NCI-H1417 (cell line): ENCODE measurements around the gene SYNPO.

ENCODE experiments used
- DNase-seq, 3 experiments: peaks; one replicate each; lab custom pipeline; 2025; lab: John Stamatoyannopoulos, UW

Gene SYNPO

DNA sequence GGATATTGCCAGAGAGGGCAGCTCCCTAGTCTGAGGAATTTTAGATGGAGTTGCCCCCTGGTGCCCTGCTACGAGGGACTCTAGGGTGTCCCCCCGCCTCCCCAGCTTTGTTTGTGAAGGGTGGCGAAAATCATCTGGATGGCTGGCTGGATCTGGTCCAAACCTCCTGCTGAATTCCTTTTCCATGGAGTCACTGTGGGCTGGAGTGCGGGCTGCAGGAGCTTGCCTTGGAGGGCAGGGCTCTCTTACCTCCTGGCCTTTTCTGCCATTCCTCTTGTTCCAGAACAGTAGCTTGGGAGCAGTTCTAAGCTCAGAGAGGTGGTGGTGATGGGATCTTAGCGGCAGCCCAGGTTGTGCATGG, 2.1 kb downstream of the SYNPO start:
- no peak for DNase-seq

GRCh38 chr5:150642991-150643710, 2.7 kb downstream of the SYNPO start:
- DNase-seq, result no peak

- DNase-seq, result no peak
These were observed 3.6 kb downstream of the SYNPO start for GRCh38 chr5:150644058-150644457.

DNA sequence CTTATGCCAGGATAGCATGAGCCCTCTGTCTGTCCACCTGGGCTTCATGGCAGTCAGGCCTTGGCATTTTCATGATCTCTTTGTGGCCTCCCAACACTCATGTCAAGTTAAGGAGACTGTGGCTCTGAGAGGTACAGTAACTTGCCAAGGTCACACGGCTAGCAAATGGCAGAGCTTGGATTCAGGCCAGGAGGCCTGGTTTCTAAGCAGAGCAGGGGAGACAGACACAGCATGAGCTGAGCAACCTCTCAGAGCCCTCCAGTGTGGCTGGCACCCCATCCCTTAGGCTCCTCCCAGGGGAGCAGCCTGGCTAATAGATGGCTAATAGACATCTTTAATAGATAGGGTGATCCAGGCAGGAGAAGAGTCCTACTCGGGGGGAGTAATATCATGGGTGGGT, 4.1 kb downstream of the SYNPO start:
- DNase-seq, result peak in 1 of 3 experiments; percentile 1

- peak in 1 of 3 experiments; percentile 36 for DNase-seq
These were observed 4.7 kb downstream of the SYNPO start for GRCh38 chr5:150645070-150645700.

DNA sequence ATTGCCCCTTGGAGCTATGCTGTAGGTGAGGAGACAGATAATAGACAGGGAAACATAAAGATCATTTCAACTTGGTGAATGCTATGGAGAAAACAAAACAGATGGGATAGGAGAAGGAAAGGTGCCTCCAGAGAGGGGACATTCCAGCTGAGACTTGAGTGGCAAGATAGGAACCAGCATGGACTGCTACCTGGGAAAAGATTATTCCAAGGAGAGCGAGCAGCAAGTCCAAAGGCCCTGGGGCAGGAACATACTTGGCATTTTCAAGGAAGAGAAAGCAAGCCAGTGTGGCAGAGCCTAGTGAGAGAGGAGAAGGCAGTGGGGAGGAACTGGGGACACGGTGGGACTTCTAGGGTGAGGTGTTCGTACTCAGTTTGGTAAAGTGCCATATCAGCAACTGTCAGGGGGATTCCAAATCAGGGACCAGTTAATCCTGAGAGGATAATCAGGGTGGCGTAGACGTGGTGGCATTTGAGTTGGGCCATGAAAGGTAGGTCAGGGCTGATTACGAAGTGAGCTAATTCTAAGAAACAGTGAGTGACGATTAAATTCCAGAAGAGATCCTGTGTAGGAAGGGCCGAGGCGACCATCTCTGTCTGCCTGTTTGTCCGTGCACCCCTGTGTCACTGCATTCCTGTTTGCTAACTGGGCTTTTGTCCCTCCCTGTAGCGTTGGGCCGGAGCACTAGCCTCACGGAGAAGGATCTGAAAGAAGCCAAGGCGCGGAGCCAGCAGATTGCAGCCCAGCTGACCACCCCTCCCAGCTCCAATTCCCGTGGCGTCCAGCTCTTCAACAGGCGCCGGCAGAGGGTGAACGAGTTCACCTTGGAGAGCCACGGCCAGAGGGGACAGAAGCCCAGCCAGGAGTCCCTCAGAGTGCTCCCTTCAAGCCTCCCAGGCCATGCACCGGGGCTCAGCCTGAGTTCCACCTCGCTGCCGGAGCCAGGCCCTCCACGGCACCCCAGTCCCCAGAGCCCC, 7.1 kb downstream of the SYNPO start:
- DNase-seq, result no peak

- DNase-seq, result no peak
These were observed 8.0 kb downstream of the SYNPO start for GRCh38 chr5:150648294-150649107.

DNA sequence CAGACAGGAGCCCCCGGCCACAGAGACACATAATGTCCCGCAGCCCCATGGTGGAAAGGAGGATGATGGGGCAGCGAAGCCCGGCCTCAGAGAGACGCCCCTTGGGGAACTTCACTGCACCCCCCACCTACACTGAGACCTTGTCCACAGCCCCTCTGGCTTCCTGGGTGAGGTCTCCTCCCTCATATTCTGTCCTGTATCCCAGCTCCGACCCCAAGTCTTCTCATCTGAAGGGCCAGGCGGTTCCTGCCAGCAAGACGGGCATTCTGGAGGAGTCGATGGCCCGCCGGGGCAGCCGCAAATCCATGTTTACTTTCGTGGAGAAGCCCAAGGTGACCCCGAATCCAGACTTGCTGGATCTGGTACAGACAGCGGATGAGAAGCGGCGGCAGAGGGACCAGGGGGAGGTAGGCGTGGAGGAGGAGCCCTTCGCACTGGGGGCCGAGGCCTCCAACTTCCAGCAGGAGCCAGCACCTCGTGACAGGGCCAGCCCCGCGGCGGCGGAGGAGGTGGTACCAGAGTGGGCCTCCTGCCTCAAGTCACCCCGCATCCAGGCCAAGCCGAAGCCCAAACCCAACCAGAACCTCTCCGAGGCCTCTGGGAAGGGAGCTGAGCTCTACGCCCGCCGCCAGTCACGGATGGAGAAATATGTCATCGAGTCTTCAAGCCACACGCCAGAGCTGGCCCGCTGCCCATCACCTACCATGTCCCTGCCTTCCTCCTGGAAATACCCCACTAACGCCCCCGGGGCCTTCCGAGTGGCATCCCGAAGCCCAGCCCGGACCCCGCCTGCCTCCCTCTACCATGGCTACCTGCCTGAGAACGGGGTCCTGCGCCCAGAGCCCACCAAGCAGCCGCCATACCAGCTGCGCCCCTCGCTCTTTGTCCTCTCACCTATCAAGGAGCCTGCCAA, 8.9 kb downstream of the SYNPO start:
- DNase-seq, result no peak

GRCh38 chr5:150650021-150651006, 9.9 kb downstream of the SYNPO start:
- DNase-seq, result no peak

DNA sequence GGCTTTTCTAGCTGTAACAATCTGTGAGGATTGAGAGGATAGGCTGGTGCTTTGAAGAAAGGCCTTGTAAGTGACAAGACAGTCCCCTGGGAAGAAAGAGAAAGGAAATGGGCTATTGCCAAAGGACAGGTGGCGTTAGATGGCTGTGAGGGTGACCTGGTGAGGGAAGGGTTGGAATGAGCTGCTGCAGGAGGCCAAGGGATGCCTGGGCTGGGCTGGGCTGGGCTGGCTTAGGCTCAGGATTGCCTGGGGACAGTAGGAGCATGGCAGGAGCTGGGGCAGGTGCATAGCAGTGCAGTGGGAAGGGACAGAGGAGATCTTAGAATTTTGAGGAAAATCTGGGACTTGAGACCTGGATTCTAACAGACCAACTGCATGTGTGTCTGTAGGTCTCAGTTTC, 10.9 kb downstream of the SYNPO start:
- DNase-seq, result no peak

GRCh38 chr5:150651924-150652671, 11.6 kb downstream of the SYNPO start:
- peak in 1 of 3 experiments; percentile 9 for DNase-seq

DNA sequence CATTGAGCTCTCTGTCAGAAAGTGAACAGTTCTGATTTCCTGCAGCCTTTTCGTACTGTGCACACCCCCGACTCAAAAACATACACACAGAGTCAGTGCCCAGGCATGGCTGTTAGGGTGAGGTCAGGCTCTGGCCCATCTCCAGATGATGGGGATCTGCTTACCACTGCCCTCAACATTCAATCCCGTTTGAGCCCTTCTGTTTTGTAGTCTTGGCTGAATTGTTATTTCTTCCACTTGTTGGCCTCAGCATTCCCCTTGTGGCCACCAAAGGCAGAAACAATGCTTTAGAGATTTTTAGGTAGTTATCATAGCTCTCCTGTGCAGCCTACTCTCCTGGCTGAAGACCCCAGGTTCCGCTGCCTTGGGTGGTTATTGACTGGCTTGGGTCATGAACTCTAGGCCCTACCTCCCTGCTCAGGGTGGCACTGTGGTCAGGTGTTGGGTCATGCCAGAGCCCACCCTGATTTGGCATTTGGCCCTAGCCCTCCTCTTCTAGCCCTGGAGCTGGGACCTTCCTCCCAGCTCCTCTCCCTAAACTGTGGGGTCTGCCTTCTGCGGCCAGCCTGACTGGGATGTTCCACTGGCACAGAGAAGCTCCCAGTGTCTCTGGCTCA, 12.8 kb downstream of the SYNPO start:
- no peak for DNase-seq

DNA sequence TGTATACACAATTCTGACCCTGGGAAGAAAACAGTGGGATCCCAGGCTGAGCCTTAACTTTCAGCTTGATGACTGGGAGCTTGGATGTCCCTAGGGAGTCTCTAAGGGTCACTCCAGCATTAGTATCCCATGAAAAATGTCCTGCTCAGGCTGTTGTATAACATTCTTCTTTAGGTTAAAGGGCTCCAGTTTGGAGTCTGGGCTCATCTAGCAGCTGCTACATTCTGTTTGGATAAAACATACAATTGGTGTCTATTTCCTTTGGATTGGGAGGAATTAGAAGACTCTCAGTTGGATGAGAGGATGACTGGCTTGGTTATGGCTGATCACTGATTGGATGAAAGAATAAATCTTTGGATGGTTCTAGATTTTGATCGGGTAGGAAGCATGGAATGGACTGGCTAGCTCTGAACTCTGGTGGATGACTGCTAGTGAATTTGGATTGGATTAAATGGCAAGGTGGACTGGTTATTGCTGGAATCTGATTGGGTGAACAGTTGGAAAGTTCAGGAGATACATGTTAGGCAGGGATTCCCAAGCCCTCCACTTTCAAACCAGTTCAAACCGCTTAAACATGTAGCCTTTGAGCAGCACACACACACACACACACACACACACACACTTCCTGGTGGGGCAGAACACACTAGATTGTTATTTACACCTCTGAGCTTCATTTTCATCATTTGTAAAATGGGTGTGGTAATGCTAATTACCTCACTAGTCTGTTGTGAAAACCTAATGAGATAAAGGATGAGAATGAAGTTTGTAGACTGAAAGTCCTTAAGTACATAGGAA, 13.5 kb downstream of the SYNPO start:
- no peak for DNase-seq

- DNase-seq, result no peak
These were observed 14.8 kb downstream of the SYNPO start for GRCh38 chr5:150655221-150655620.

- DNase-seq, result peak; percentile 76 to 78 (median 77)
These were observed 16.0 kb downstream of the SYNPO start for GRCh38 chr5:150656191-150657132.

DNA sequence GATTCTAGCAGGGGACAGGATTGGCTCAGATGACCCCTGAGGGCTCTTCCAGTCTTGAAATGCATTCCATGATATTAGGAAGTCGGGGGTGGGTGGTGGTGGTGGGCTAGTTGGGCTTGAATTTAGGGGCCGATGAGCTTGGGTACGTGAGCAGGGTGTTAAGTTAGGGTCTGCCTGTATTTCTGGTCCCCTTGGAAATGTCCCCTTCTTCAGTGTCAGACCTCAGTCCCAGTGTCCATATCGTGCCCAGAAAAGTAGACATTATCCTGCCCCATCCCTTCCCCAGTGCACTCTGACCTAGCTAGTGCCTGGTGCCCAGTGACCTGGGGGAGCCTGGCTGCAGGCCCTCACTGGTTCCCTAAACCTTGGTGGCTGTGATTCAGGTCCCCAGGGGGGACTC, 17.7 kb downstream of the SYNPO start:
- no peak for DNase-seq
